RWPE2 (cell line): Measurements from ENCODE around the gene HCRTR1.

Experiments
- ATAC-seq: fragments of 200-7000 bp; cut with Tn5 transposase; 3 replicates; pipeline ENCODE4 v1.9.1; 2021; ENCODE audit warnings: low read depth
- DNase-seq: peaks from one replicate; pipeline ENCODE4 v3.0.0-alpha.2; 2020; ENCODE audit warnings: low spot score
- H3K27ac ChIP-seq: fragments of 450-650 bp; 2 replicates; pipeline ENCODE4 v1.5.1; 2017; ENCODE audit warnings: mild to moderate bottlenecking; ENCODE audit not compliant: poor library complexity, severe bottlenecking
- H3K27me3 ChIP-seq: fragments of 250-450 bp; sonication (Bioruptor Pico); 2 replicates; pipeline ENCODE4 v1.5.1; 2021; ENCODE audit warnings: mild to moderate bottlenecking, moderate library complexity; ENCODE audit not compliant: insufficient read depth, poor library complexity, severe bottlenecking
- H3K36me3 ChIP-seq: fragments of 250-450 bp; sonication (Bioruptor Pico); 2 replicates; pipeline ENCODE4 v1.5.1; 2020; ENCODE audit warnings: low read depth, mild to moderate bottlenecking, moderate library complexity
- H3K4me1 ChIP-seq: fragments of 250-450 bp; sonication (Bioruptor Pico); 2 replicates; pipeline ENCODE4 v1.5.1; 2021; ENCODE audit warnings: mild to moderate bottlenecking, moderate library complexity; ENCODE audit not compliant: insufficient read depth, poor library complexity, severe bottlenecking
- H3K4me3 ChIP-seq: fragments of 250-450 bp; sonication (Bioruptor Pico); 2 replicates; pipeline ENCODE4 v1.5.1; 2021; ENCODE audit warnings: mild to moderate bottlenecking, moderate library complexity; ENCODE audit not compliant: severe bottlenecking
- H3K9me3 ChIP-seq: fragments of 250-450 bp; sonication (Bioruptor Pico); 2 replicates; pipeline ENCODE4 v1.5.1; 2021; ENCODE audit warnings: mild to moderate bottlenecking, moderate library complexity; ENCODE audit not compliant: severe bottlenecking
- TF ChIP-seq, protein P1 (sequence below): fragments of 450-650 bp; IDR thresholded peaks from one replicate; pipeline ENCODE4 v1.5.1; 2017; ENCODE audit warnings: mild to moderate bottlenecking, moderate library complexity; ENCODE audit not compliant: poor library complexity, severe bottlenecking

The HCRTR1 gene

GRCh38 chr1:31628931-31629556 is 11.6 kb downstream of the HCRTR1 start:
- Histone ChIP-seq H3K36me3 (peaks cover 45% of the 10 kb centered on the region), H3K4me3 (no peak overlapping the region), H3K27me3 (no peaks in the 10 kb centered on the region), H3K9me3 (no peaks in the 10 kb centered on the region), H3K4me1 (no peaks in the 10 kb centered on the region), H3K27ac (no peak overlapping the region)
- ATAC-seq (no peak), DNase-seq (no peak)
- TF ChIP-seq, protein P1, sequence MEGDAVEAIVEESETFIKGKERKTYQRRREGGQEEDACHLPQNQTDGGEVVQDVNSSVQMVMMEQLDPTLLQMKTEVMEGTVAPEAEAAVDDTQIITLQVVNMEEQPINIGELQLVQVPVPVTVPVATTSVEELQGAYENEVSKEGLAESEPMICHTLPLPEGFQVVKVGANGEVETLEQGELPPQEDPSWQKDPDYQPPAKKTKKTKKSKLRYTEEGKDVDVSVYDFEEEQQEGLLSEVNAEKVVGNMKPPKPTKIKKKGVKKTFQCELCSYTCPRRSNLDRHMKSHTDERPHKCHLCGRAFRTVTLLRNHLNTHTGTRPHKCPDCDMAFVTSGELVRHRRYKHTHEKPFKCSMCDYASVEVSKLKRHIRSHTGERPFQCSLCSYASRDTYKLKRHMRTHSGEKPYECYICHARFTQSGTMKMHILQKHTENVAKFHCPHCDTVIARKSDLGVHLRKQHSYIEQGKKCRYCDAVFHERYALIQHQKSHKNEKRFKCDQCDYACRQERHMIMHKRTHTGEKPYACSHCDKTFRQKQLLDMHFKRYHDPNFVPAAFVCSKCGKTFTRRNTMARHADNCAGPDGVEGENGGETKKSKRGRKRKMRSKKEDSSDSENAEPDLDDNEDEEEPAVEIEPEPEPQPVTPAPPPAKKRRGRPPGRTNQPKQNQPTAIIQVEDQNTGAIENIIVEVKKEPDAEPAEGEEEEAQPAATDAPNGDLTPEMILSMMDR, result no peak

- H3K36me3 ChIP-seq, result peaks cover 64% of the 10 kb centered on the region
- no peak overlapping the region for H3K27ac ChIP-seq
- TF ChIP-seq, protein P1, result no peak
- no peaks in the 10 kb centered on the region for H3K9me3 ChIP-seq
- H3K27me3 ChIP-seq, result no peaks in the 10 kb centered on the region
- no peak overlapping the region for H3K4me3 ChIP-seq
- no peak for DNase-seq
- no peak for ATAC-seq
- peaks cover 1% of the 10 kb centered on the region for H3K4me1 ChIP-seq
These were observed 15.2 kb downstream of the HCRTR1 start for GRCh38 chr1:31632649-31633048.

GRCh38 chr1:31633117-31633516 is 15.6 kb downstream of the HCRTR1 start:
- Histone ChIP-seq H3K9me3 (no peaks in the 10 kb centered on the region), H3K4me3 (no peak overlapping the region), H3K36me3 (peaks cover 64% of the 10 kb centered on the region), H3K4me1 (peaks cover 6% of the 10 kb centered on the region), H3K27me3 (no peaks in the 10 kb centered on the region), H3K27ac (no peak overlapping the region)
- TF ChIP-seq, protein P1, result peak; percentile 38
- DNase-seq (no peak), ATAC-seq (no peak)

DNA sequence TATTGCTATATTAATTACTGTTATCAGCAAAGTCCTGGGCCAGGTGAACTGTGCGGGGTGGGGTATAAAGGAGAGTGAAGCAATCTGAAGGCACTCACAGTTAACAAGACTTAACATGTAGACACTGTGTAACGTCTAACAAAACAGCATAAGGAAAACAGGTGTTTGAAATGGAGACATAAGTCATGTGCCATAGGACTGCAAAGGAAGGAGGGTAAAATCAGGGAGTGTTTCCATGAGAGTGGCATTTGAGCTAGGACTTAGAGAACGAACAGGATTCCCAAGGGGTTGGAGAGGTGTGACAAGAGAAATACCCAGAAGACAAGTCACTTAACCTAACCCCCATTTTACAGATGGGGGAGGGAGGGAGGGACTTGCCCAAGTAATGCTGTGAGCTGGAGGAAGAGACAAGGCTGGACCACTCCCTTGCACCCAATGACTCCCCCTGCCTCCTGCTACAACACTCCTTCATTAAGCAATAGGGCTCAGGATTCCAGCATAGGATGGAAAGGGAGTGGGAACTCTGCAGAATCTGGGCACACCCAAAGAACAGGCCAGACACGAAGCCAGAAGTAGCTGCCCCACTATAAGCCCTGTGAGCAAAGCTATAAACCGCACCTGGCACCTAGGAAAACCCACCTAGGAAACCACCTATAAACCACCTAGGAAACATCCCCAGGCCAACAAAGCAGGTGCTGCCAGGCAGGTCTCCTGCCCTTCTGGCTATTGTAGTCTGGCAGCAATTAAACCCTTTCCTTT is 20.6 kb downstream of the HCRTR1 start:
- H3K4me1 ChIP-seq, result peaks cover 29% of the 10 kb centered on the region
- ATAC-seq (peak; percentile 61), DNase-seq (no peak)
- H3K27me3 ChIP-seq, result no peaks in the 10 kb centered on the region
- H3K36me3 ChIP-seq, result peaks cover 36% of the 10 kb centered on the region
- no peaks in the 10 kb centered on the region for H3K9me3 ChIP-seq
- H3K27ac ChIP-seq, result peak overlapping the region; percentile 60
- H3K4me3 ChIP-seq, result no peak overlapping the region
- TF ChIP-seq, protein P1, result no peak

DNA sequence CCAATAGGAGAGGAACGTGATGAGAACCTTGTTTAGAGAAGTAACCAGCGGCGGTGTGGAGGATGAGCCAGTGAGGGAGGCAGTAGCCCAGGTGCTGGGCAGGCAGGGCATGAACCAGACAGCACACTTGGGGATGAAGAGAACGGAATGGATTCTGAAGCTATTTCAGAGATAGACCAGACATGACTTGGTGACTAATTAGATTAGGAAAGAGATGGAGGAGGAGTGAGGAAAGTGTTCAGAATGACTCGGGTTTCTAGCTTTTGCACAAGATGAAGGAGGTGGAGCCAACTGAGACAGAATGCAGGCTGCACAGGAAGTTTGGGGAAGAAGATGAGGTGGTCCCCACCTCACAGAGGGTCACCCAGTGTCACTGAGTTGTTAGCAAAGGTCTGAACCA is 22.1 kb downstream of the HCRTR1 start:
- Histone ChIP-seq H3K27ac (peak overlapping the region; percentile 60), H3K27me3 (no peaks in the 10 kb centered on the region), H3K4me1 (peaks cover 29% of the 10 kb centered on the region), H3K4me3 (no peak overlapping the region), H3K9me3 (no peaks in the 10 kb centered on the region), H3K36me3 (peaks cover 23% of the 10 kb centered on the region)
- ATAC-seq, result peak; percentile 76
- TF ChIP-seq, protein P1, result no peak
- no peak for DNase-seq
